ENCODE data around the gene STRC. TPM values are rescaled to one million over a fixed set of nuclear protein-coding genes. Genes with fewer than 3 reads are reported as not detected.
"Not testable (repeated sequence)": the region's sequence is repeated elsewhere in the genome, so short reads cannot be mapped to it uniquely, and the experiment has no call there.

STRC gene
- total RNA-seq, 1 donor from 2014 or later: under 0.01 TPM

GRCh38 chr15:43622068-43622799, 3.6 kb upstream of the STRC start:
- H3K4me1 ChIP-seq (ENCODE audit: control insufficient read depth in 3 of 3, insufficient read depth in 3 of 3, low read length in 3 of 3); H3K27me3 ChIP-seq (ENCODE audit: control insufficient read depth in 3 of 3, insufficient read depth in 3 of 3, low read length in 3 of 3); H3K27ac ChIP-seq (ENCODE audit: low read depth, low read length); H3K36me3 ChIP-seq (ENCODE audit: control insufficient read depth in 3 of 3, insufficient read depth in 3 of 3, low read length in 3 of 3); H3K4me3 ChIP-seq (ENCODE audit: low read length in 3 of 3); H3K9ac ChIP-seq (ENCODE audit: low read depth in 1 of 3, low read length in 3 of 3); H3K9me3 ChIP-seq (ENCODE audit: control insufficient read depth in 3 of 3, low read length in 3 of 3): not testable (repeated sequence)

DNA sequence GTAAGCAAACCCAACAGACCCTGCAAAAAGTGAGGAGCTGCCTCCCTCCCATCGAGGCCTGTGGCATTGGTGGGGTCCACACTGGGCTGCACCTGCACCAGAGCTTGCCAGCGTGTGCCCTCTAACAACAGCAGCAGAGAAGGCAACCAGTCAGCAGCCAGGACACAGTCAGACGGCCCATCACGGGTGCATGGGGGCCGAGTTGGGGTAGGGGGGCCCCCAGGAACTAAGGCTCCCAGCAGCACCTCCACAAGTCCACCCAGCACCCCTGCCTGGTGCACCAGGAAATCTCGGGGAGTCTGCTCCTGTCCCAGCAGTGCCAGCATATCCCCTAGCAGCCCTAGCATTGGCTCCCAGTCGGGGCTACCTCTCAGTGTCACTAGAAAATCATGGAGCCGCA, 850 bp downstream of the STRC start:
- not testable (repeated sequence) for H3K36me3 ChIP-seq (ENCODE audit: control insufficient read depth in 3 of 3, insufficient read depth in 3 of 3, low read length in 3 of 3); H3K4me3 ChIP-seq (ENCODE audit: low read length in 3 of 3); H3K27ac ChIP-seq (ENCODE audit: low read depth, low read length); H3K9me3 ChIP-seq (ENCODE audit: control insufficient read depth in 3 of 3, low read length in 3 of 3); H3K27me3 ChIP-seq (ENCODE audit: control insufficient read depth in 3 of 3, insufficient read depth in 3 of 3, low read length in 3 of 3); H3K4me1 ChIP-seq (ENCODE audit: control insufficient read depth in 3 of 3, insufficient read depth in 3 of 3, low read length in 3 of 3); H3K9ac ChIP-seq (ENCODE audit: low read depth in 1 of 3, low read length in 3 of 3)

GRCh38 chr15:43602233-43602632, 16.4 kb downstream of the STRC start:
- H3K9me3 ChIP-seq (ENCODE audit: control insufficient read depth in 3 of 3, low read length in 3 of 3); H3K4me1 ChIP-seq (ENCODE audit: control insufficient read depth in 3 of 3, insufficient read depth in 3 of 3, low read length in 3 of 3); H3K27ac ChIP-seq (ENCODE audit: low read depth, low read length); H3K27me3 ChIP-seq (ENCODE audit: control insufficient read depth in 3 of 3, insufficient read depth in 3 of 3, low read length in 3 of 3); H3K36me3 ChIP-seq (ENCODE audit: control insufficient read depth in 3 of 3, insufficient read depth in 3 of 3, low read length in 3 of 3); H3K4me3 ChIP-seq (ENCODE audit: low read length in 3 of 3); H3K9ac ChIP-seq (ENCODE audit: low read depth in 1 of 3, low read length in 3 of 3): not testable (repeated sequence)

DNA sequence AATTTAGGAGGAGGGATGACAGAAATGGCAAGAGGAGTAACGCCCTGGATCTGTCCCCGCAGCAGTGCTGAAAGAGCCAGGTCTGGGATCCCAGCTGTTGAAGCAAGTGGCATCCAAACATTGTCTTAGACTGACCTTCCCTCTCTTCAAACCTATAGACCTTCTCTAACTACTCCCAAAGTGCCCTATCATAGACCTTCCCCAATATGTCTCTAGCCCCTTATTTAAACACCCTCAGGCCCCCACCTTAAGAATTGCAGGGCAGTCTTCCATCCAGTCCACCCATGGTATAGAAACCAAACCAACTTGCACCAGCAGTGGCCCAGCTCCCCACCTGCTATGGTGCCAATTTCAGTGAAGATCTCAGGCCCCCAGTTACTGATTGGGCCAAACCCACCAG, 18.4 kb downstream of the STRC start:
- H3K27ac ChIP-seq (ENCODE audit: low read depth, low read length); H3K4me1 ChIP-seq (ENCODE audit: control insufficient read depth in 3 of 3, insufficient read depth in 3 of 3, low read length in 3 of 3); H3K9me3 ChIP-seq (ENCODE audit: control insufficient read depth in 3 of 3, low read length in 3 of 3); H3K4me3 ChIP-seq (ENCODE audit: low read length in 3 of 3); H3K36me3 ChIP-seq (ENCODE audit: control insufficient read depth in 3 of 3, insufficient read depth in 3 of 3, low read length in 3 of 3); H3K9ac ChIP-seq (ENCODE audit: low read depth in 1 of 3, low read length in 3 of 3); H3K27me3 ChIP-seq (ENCODE audit: control insufficient read depth in 3 of 3, insufficient read depth in 3 of 3, low read length in 3 of 3): not testable (repeated sequence)

GRCh38 chr15:43599131-43599530, 19.5 kb downstream of the STRC start:
- H3K4me3 ChIP-seq (ENCODE audit: low read length in 3 of 3); H3K4me1 ChIP-seq (ENCODE audit: control insufficient read depth in 3 of 3, insufficient read depth in 3 of 3, low read length in 3 of 3); H3K27me3 ChIP-seq (ENCODE audit: control insufficient read depth in 3 of 3, insufficient read depth in 3 of 3, low read length in 3 of 3); H3K9ac ChIP-seq (ENCODE audit: low read depth in 1 of 3, low read length in 3 of 3); H3K36me3 ChIP-seq (ENCODE audit: control insufficient read depth in 3 of 3, insufficient read depth in 3 of 3, low read length in 3 of 3); H3K27ac ChIP-seq (ENCODE audit: low read depth, low read length); H3K9me3 ChIP-seq (ENCODE audit: control insufficient read depth in 3 of 3, low read length in 3 of 3): not testable (repeated sequence)

- H3K27ac ChIP-seq (ENCODE audit: low read depth, low read length); H3K9me3 ChIP-seq (ENCODE audit: control insufficient read depth in 3 of 3, low read length in 3 of 3); H3K9ac ChIP-seq (ENCODE audit: low read depth in 1 of 3, low read length in 3 of 3); H3K36me3 ChIP-seq (ENCODE audit: control insufficient read depth in 3 of 3, insufficient read depth in 3 of 3, low read length in 3 of 3); H3K4me3 ChIP-seq (ENCODE audit: low read length in 3 of 3); H3K4me1 ChIP-seq (ENCODE audit: control insufficient read depth in 3 of 3, insufficient read depth in 3 of 3, low read length in 3 of 3); H3K27me3 ChIP-seq (ENCODE audit: control insufficient read depth in 3 of 3, insufficient read depth in 3 of 3, low read length in 3 of 3): not testable (repeated sequence)
Measured at GRCh38 chr15:43593328-43594190, 25.0 kb downstream of the STRC start, which contains the start of gene CKMT1B. Gene CKMT1B (plus strand): TSS chr15:43594027. CDS start chr15:43594219, 192 bp downstream.

DNA sequence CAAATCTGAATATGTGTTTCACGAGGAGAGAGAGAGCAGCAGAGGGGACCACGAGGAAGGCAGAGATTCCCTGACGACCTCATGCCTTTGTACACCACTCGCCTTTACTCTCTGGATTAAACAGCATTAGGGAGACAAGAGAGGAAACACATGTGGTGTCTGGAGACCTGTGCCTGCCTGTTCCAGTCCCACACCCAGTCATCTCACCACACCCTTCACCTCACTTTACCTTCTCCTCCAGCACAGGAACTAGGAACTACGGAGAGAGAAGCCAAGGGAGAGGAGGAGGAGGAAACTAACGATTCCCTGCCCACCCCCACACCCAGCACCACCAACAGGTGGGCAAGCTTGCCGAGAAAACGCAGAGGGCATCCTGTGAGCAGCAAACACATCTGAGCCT, 25.8 kb downstream of the STRC start:
- not testable (repeated sequence) for H3K27ac ChIP-seq (ENCODE audit: low read depth, low read length); H3K4me3 ChIP-seq (ENCODE audit: low read length in 3 of 3); H3K4me1 ChIP-seq (ENCODE audit: control insufficient read depth in 3 of 3, insufficient read depth in 3 of 3, low read length in 3 of 3); H3K9ac ChIP-seq (ENCODE audit: low read depth in 1 of 3, low read length in 3 of 3); H3K36me3 ChIP-seq (ENCODE audit: control insufficient read depth in 3 of 3, insufficient read depth in 3 of 3, low read length in 3 of 3); H3K9me3 ChIP-seq (ENCODE audit: control insufficient read depth in 3 of 3, low read length in 3 of 3); H3K27me3 ChIP-seq (ENCODE audit: control insufficient read depth in 3 of 3, insufficient read depth in 3 of 3, low read length in 3 of 3)

GRCh38 chr15:43589778-43590466, 28.7 kb downstream of the STRC start, which contains the start of gene PPIP5K1:
Gene PPIP5K1 (minus strand): TSS chr15:43590208. CDS start chr15:43584504, 5,704 bp downstream.
- not testable (repeated sequence) for H3K36me3 ChIP-seq (ENCODE audit: control insufficient read depth in 3 of 3, insufficient read depth in 3 of 3, low read length in 3 of 3); H3K4me1 ChIP-seq (ENCODE audit: control insufficient read depth in 3 of 3, insufficient read depth in 3 of 3, low read length in 3 of 3); H3K27me3 ChIP-seq (ENCODE audit: control insufficient read depth in 3 of 3, insufficient read depth in 3 of 3, low read length in 3 of 3); H3K27ac ChIP-seq (ENCODE audit: low read depth, low read length); H3K9me3 ChIP-seq (ENCODE audit: control insufficient read depth in 3 of 3, low read length in 3 of 3); H3K9ac ChIP-seq (ENCODE audit: low read depth in 1 of 3, low read length in 3 of 3); H3K4me3 ChIP-seq (ENCODE audit: low read length in 3 of 3)

- not testable (repeated sequence) for H3K27me3 ChIP-seq (ENCODE audit: control insufficient read depth in 3 of 3, insufficient read depth in 3 of 3, low read length in 3 of 3); H3K9me3 ChIP-seq (ENCODE audit: control insufficient read depth in 3 of 3, low read length in 3 of 3); H3K36me3 ChIP-seq (ENCODE audit: control insufficient read depth in 3 of 3, insufficient read depth in 3 of 3, low read length in 3 of 3); H3K9ac ChIP-seq (ENCODE audit: low read depth in 1 of 3, low read length in 3 of 3); H3K4me3 ChIP-seq (ENCODE audit: low read length in 3 of 3); H3K4me1 ChIP-seq (ENCODE audit: control insufficient read depth in 3 of 3, insufficient read depth in 3 of 3, low read length in 3 of 3); H3K27ac ChIP-seq (ENCODE audit: low read depth, low read length)
Measured at GRCh38 chr15:43574607-43575006, 44.0 kb downstream of the STRC start.

GRCh38 chr15:43566615-43567014, 52.0 kb downstream of the STRC start:
- not testable (repeated sequence) for H3K27ac ChIP-seq (ENCODE audit: low read depth, low read length); H3K9me3 ChIP-seq (ENCODE audit: control insufficient read depth in 3 of 3, low read length in 3 of 3)

More at GRCh38 chr15:43566615-43567014, 52.0 kb downstream of the STRC start:
- H3K9ac ChIP-seq (ENCODE audit: low read depth in 1 of 3, low read length in 3 of 3); H3K27me3 ChIP-seq (ENCODE audit: control insufficient read depth in 3 of 3, insufficient read depth in 3 of 3, low read length in 3 of 3); H3K36me3 ChIP-seq (ENCODE audit: control insufficient read depth in 3 of 3, insufficient read depth in 3 of 3, low read length in 3 of 3); H3K4me1 ChIP-seq (ENCODE audit: control insufficient read depth in 3 of 3, insufficient read depth in 3 of 3, low read length in 3 of 3); H3K4me3 ChIP-seq (ENCODE audit: low read length in 3 of 3): not testable (repeated sequence)

Measured in skeletal muscle tissue (tissue), 4 donors.